Measurements from ENCODE around the gene EDA.

EDA gene

DNA sequence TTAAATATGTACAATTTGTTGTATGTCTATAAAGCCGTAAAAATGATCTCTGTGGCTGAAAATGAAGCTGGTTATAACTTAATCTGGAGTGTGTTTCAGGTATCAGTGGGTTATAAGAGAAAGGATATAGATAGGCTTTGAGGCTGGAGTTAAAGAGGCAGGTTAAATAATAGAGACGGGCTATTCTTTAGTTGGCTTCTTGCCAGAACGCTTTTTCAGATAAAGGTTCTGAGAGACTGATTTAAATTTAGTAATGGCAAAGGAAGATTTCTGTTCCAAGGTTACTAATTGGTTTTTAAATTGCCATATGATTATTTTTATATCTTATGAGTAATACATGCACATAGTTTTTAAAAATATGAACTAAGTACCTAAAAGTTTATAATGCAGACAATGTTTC lies 316.4 kb downstream of the EDA start:
- no peaks in the 10 kb centered on the region for H3K79me2 ChIP-seq (ENCODE audit: control insufficient read depth, insufficient read depth, low read length, unreplicated experiment)
- no peak overlapping the region for H2AFZ ChIP-seq (ENCODE audit: low read length, unreplicated experiment)
- no peak overlapping the region for H3K4me3 ChIP-seq (ENCODE audit: low read depth, low read length)
- H3K27me3 ChIP-seq (ENCODE audit: insufficient read depth, low read length): no peaks in the 10 kb centered on the region
- H3K4me1 ChIP-seq (ENCODE audit: control insufficient read depth, insufficient read depth, low read length, unreplicated experiment): no peaks in the 10 kb centered on the region
- H3K27ac ChIP-seq (ENCODE audit: low read depth, low read length): no peak overlapping the region
- no peaks in the 10 kb centered on the region for H3K36me3 ChIP-seq (ENCODE audit: insufficient read depth, low read length)

DNA sequence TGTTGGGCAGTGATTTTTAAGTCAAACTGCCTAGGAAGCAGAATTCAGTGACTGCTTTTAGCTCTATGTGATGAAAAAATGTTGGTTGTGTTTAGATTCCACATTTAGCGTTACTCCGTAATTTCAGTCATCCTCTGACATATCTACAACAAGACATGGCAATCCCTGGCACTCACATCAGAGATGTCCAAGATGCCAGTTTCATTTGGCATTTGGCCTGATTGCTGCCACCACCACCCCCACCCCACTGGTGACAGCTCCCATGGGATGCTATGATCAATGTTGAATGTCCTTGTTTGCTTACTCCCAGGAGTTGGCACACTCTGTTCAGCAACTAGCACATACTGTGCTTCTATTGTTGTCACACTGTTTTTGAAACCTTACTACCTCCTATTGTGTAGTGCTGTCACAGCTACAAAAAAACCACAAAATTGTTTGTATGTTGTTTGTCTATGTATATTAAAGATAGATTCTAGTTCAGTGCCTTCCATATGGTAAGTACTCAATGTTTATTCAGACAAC lies 332.4 kb downstream of the EDA start:
- H3K4me1 ChIP-seq (ENCODE audit: control insufficient read depth, insufficient read depth, low read length, unreplicated experiment): no peaks in the 10 kb centered on the region
- no peak overlapping the region for H3K27ac ChIP-seq (ENCODE audit: low read depth, low read length)
- H3K79me2 ChIP-seq (ENCODE audit: control insufficient read depth, insufficient read depth, low read length, unreplicated experiment): no peaks in the 10 kb centered on the region
- no peaks in the 10 kb centered on the region for H3K36me3 ChIP-seq (ENCODE audit: insufficient read depth, low read length)
- no peak overlapping the region for H3K4me3 ChIP-seq (ENCODE audit: low read depth, low read length)
- H2AFZ ChIP-seq (ENCODE audit: low read length, unreplicated experiment): no peak overlapping the region
- no peaks in the 10 kb centered on the region for H3K27me3 ChIP-seq (ENCODE audit: insufficient read depth, low read length)

DNA sequence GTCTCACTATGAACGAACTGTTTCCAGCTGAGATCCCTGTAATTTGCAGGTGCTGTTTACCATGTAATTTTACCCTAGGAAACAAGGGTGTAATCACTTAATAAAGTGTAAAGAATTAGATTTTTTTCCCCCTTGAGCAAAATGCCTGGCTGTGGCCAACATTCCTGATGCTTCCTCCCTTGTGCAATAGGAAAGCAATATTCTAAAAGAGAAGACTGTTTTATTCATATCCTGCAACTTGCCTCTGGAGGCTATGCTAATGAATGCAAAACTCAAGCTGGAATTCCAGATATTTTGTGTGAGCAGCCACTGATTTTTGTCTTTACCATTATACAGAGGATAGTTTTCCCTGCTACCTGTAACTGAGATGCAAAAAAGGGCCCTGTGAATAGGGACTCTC lies 335.8 kb downstream of the EDA start:
- no peaks in the 10 kb centered on the region for H3K27me3 ChIP-seq (ENCODE audit: insufficient read depth, low read length)
- H3K27ac ChIP-seq (ENCODE audit: low read depth, low read length): no peak overlapping the region
- no peaks in the 10 kb centered on the region for H3K79me2 ChIP-seq (ENCODE audit: control insufficient read depth, insufficient read depth, low read length, unreplicated experiment)
- H3K4me3 ChIP-seq (ENCODE audit: low read depth, low read length): no peak overlapping the region
- no peaks in the 10 kb centered on the region for H3K4me1 ChIP-seq (ENCODE audit: control insufficient read depth, insufficient read depth, low read length, unreplicated experiment)
- no peaks in the 10 kb centered on the region for H3K36me3 ChIP-seq (ENCODE audit: insufficient read depth, low read length)
- H2AFZ ChIP-seq (ENCODE audit: low read length, unreplicated experiment): no peak overlapping the region

DNA sequence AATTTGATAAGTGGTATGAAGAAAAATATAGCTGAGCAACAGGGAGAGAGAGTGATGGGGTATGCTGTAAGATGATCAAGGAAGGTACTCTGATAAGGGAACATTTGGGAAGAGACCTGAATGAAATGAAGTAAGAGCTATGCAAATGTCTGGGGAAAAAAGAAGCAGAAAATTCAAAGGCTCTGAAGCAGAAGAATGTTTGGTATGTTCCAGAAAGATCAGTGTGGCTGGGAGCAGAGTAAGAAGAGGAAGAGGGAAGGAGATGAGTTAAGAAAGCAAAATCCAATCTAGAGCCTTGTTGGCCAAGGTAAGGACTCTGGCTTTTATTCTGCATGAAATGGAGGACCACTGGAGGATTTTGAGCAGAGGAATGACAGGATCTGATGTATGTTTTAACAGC lies 343.8 kb downstream of the EDA start:
- H3K4me3 ChIP-seq (ENCODE audit: low read depth, low read length): no peak overlapping the region
- H3K4me1 ChIP-seq (ENCODE audit: control insufficient read depth, insufficient read depth, low read length, unreplicated experiment): no peaks in the 10 kb centered on the region
- H3K27me3 ChIP-seq (ENCODE audit: insufficient read depth, low read length): no peaks in the 10 kb centered on the region
- no peaks in the 10 kb centered on the region for H3K79me2 ChIP-seq (ENCODE audit: control insufficient read depth, insufficient read depth, low read length, unreplicated experiment)
- H2AFZ ChIP-seq (ENCODE audit: low read length, unreplicated experiment): no peak overlapping the region
- no peaks in the 10 kb centered on the region for H3K36me3 ChIP-seq (ENCODE audit: insufficient read depth, low read length)
- no peak overlapping the region for H3K27ac ChIP-seq (ENCODE audit: low read depth, low read length)

DNA sequence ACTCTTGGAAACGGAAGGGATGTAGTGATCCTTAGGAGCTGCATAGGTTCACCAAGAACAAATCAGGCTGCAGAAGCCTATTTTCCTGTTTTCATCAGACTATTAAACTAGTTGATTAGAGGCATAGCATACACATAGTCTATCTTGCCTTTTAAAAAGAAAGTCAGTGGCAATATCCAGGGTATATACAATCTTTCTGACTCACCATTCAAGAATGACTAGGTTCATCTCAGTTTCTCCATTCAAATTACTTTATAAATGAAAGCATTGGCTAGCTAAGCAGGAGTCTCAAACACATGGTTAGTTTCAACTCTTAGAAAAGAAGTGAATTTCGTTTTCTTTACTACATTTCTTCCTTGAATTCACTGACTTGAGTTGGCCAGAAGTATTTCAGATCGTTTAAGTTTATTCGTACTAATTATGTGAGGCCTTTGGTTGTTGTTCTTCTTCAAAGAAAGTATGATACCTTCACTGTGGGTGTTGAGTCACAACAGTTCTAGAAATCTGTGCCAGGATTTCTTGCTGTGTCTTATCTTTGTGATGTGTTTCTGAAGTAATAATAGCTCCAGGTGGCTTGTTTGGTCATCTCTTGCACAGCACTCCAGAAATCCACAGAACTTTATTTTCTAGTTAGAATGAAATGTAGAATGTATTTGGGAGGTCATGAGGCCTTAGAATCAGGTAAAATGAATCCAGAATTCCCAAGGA lies 345.6 kb downstream of the EDA start:
- Histone ChIP-seq H3K4me1 (ENCODE audit: control insufficient read depth, insufficient read depth, low read length, unreplicated experiment) (no peaks in the 10 kb centered on the region), H3K4me3 (ENCODE audit: low read depth, low read length) (no peak overlapping the region), H2AFZ (ENCODE audit: low read length, unreplicated experiment) (no peak overlapping the region), H3K27ac (ENCODE audit: low read depth, low read length) (no peak overlapping the region), H3K36me3 (ENCODE audit: insufficient read depth, low read length) (no peaks in the 10 kb centered on the region), H3K27me3 (ENCODE audit: insufficient read depth, low read length) (no peaks in the 10 kb centered on the region), H3K79me2 (ENCODE audit: control insufficient read depth, insufficient read depth, low read length, unreplicated experiment) (no peaks in the 10 kb centered on the region)

DNA sequence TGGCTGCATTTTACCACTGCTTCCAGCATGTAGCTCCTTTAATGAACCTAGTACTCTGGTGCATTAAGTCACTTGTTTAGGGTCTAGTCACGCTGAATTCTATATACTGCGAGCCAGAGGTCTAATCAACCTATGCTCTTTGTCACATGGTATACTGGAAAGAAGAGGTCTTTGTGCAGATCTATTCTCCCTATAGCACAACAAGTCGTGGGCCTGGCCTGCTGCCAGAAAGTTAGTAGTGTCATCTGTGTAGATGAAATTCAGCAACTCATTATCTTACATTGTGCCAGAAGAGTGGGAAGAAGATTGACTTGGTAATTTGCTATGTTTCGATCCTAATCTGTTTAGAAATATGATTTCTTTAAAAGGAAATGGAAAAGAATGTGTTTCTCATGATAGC lies 353.0 kb downstream of the EDA start:
- Histone ChIP-seq H3K4me3 (ENCODE audit: low read depth, low read length) (no peak overlapping the region), H3K27me3 (ENCODE audit: insufficient read depth, low read length) (no peaks in the 10 kb centered on the region), H3K36me3 (ENCODE audit: insufficient read depth, low read length) (no peaks in the 10 kb centered on the region), H3K27ac (ENCODE audit: low read depth, low read length) (no peak overlapping the region), H2AFZ (ENCODE audit: low read length, unreplicated experiment) (no peak overlapping the region), H3K4me1 (ENCODE audit: control insufficient read depth, insufficient read depth, low read length, unreplicated experiment) (no peaks in the 10 kb centered on the region), H3K79me2 (ENCODE audit: control insufficient read depth, insufficient read depth, low read length, unreplicated experiment) (no peaks in the 10 kb centered on the region)

DNA sequence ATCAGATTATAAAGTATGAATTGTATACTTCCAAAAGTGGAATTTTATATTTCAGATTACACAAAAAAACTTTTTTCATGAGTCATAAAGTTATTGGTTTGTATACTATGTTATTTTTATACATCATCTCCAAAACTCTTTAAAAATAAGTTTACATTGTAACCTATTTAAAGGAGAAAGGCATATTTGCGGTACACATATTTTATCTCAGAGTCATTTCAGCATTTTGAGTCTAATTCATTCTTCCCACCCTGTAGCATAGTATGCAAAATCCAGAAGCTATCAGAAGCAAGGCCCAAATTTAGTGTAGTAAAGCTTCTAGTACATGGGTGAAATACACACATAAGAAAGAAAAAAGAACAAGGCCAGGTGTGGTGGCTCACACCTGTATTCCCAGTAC lies 353.5 kb downstream of the EDA start:
- no peak overlapping the region for H3K27ac ChIP-seq (ENCODE audit: low read depth, low read length)
- H3K36me3 ChIP-seq (ENCODE audit: insufficient read depth, low read length): no peaks in the 10 kb centered on the region
- H3K79me2 ChIP-seq (ENCODE audit: control insufficient read depth, insufficient read depth, low read length, unreplicated experiment): no peaks in the 10 kb centered on the region
- H2AFZ ChIP-seq (ENCODE audit: low read length, unreplicated experiment): no peak overlapping the region
- no peaks in the 10 kb centered on the region for H3K27me3 ChIP-seq (ENCODE audit: insufficient read depth, low read length)
- H3K4me1 ChIP-seq (ENCODE audit: control insufficient read depth, insufficient read depth, low read length, unreplicated experiment): no peaks in the 10 kb centered on the region
- no peak overlapping the region for H3K4me3 ChIP-seq (ENCODE audit: low read depth, low read length)

DNA sequence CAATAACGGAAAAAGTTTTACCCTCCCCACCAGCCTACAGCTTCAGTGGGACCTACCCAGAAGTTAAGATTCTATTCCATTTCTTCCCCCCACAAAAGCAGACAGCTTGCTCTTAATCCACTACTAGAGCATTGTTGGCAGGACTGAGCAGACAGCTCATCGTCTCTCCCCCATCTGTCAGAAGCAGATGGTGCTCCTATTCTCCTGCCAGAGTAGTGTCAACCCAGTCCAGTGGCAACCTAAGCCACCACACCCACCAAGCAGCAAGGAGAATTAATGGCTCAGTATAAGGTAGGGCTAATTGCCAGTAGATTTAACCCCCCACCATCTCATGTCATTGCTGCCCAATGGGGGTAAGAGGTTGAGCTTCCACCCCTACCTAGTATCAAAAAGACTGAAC lies 371.8 kb downstream of the EDA start:
- H3K36me3 ChIP-seq (ENCODE audit: insufficient read depth, low read length): no peaks in the 10 kb centered on the region
- H3K79me2 ChIP-seq (ENCODE audit: control insufficient read depth, insufficient read depth, low read length, unreplicated experiment): no peaks in the 10 kb centered on the region
- H2AFZ ChIP-seq (ENCODE audit: low read length, unreplicated experiment): no peak overlapping the region
- no peak overlapping the region for H3K4me3 ChIP-seq (ENCODE audit: low read depth, low read length)
- H3K27me3 ChIP-seq (ENCODE audit: insufficient read depth, low read length): no peaks in the 10 kb centered on the region
- H3K27ac ChIP-seq (ENCODE audit: low read depth, low read length): no peak overlapping the region
- H3K4me1 ChIP-seq (ENCODE audit: control insufficient read depth, insufficient read depth, low read length, unreplicated experiment): peaks cover 2% of the 10 kb centered on the region

DNA sequence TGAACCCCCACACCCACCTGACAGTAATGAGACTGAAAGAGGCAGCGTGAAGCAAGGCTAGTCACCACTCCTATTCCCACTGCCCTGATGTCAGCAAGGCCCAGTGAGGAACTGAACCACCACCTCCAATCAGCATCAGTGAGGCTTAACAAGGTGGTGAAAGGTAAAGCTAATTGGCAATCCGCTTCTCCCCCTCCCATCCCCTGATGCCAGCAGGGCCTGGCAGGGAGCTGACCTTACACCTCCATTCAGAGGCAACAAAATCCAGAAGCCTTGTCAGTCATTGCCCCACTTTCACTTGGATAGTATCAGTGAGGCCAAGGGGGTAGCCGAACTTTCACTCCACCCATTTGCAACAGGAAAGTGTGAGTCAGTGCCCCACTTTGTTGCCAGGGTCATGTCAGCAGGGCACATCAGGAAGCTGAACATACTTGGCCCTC lies 373.1 kb downstream of the EDA start:
- H3K4me1 ChIP-seq (ENCODE audit: control insufficient read depth, insufficient read depth, low read length, unreplicated experiment): peaks cover 2% of the 10 kb centered on the region
- no peaks in the 10 kb centered on the region for H3K36me3 ChIP-seq (ENCODE audit: insufficient read depth, low read length)
- no peak overlapping the region for H3K27ac ChIP-seq (ENCODE audit: low read depth, low read length)
- no peak overlapping the region for H2AFZ ChIP-seq (ENCODE audit: low read length, unreplicated experiment)
- no peak overlapping the region for H3K4me3 ChIP-seq (ENCODE audit: low read depth, low read length)
- no peaks in the 10 kb centered on the region for H3K27me3 ChIP-seq (ENCODE audit: insufficient read depth, low read length)
- no peaks in the 10 kb centered on the region for H3K79me2 ChIP-seq (ENCODE audit: control insufficient read depth, insufficient read depth, low read length, unreplicated experiment)

DNA sequence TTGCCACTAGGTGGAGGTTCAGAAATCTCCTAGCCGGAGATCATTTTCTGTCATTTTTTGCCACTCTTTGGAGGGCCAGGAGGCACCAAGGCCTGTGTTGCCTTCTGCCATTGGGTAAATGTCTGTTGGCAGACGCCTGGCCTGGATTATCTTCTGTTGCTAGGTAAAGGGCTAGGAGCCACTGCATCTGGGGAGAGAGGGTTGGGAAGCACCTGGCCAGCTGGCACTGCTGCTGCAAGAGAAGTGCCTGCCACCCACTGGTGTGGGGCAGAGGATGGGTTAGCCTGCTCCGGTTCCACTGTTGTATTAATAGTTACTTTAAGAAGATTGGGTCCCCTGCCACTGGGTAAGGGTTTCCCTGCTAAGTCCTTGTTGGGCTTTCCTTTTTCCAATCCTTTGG lies 375.8 kb downstream of the EDA start:
- H2AFZ ChIP-seq (ENCODE audit: low read length, unreplicated experiment): no peak overlapping the region
- H3K27ac ChIP-seq (ENCODE audit: low read depth, low read length): no peak overlapping the region
- H3K4me3 ChIP-seq (ENCODE audit: low read depth, low read length): no peak overlapping the region
- no peaks in the 10 kb centered on the region for H3K27me3 ChIP-seq (ENCODE audit: insufficient read depth, low read length)
- H3K36me3 ChIP-seq (ENCODE audit: insufficient read depth, low read length): no peaks in the 10 kb centered on the region
- peaks cover 2% of the 10 kb centered on the region for H3K4me1 ChIP-seq (ENCODE audit: control insufficient read depth, insufficient read depth, low read length, unreplicated experiment)
- no peaks in the 10 kb centered on the region for H3K79me2 ChIP-seq (ENCODE audit: control insufficient read depth, insufficient read depth, low read length, unreplicated experiment)

DNA sequence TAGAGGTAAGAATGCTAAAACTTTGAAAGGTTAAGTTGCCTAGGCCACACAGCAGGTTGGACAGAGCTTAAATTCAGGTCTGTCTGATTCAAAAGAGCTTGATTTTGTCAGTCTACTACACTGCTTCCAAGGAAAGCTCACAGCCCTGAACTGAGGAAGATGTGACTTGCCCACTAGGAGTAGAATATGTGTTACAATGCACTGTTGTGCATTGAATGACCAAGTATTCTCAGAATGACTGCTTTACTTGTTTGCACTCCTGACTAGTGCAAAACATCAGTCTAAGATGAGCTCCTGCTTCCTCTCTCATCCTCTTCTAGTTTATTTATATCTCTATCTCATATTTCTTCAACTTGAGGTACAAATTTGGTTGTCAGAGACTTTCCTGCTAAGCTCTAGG lies 377.6 kb downstream of the EDA start:
- H3K27me3 ChIP-seq (ENCODE audit: insufficient read depth, low read length): no peaks in the 10 kb centered on the region
- H3K79me2 ChIP-seq (ENCODE audit: control insufficient read depth, insufficient read depth, low read length, unreplicated experiment): no peaks in the 10 kb centered on the region
- no peak overlapping the region for H2AFZ ChIP-seq (ENCODE audit: low read length, unreplicated experiment)
- H3K36me3 ChIP-seq (ENCODE audit: insufficient read depth, low read length): no peaks in the 10 kb centered on the region
- peaks cover 2% of the 10 kb centered on the region for H3K4me1 ChIP-seq (ENCODE audit: control insufficient read depth, insufficient read depth, low read length, unreplicated experiment)
- H3K27ac ChIP-seq (ENCODE audit: low read depth, low read length): no peak overlapping the region
- no peak overlapping the region for H3K4me3 ChIP-seq (ENCODE audit: low read depth, low read length)
